ENCODE data around the gene BUB3.

- no peak for TF ChIP-seq CTCF (conservative IDR thresholded peaks at IDR 0.05)
- TF ChIP-seq ZFX (IDR thresholded peaks at IDR 0.05): no peak
These were observed 16.8 kb downstream of the BUB3 start for GRCh38 chr10:123170961-123171360.

Measured in C4-2B (cell line).